HCT116 (cell line): Measurements from ENCODE around the gene TNFAIP8L3. TPM values are rescaled to one million over a fixed set of nuclear protein-coding genes. Genes with fewer than 3 reads are reported as not detected.
A peak's percentile ranks its signal among the peaks of the same experiment; 100 is the strongest.

Source experiments
- ATAC-seq: fragments of 200-7000 bp; cut with Tn5 transposase; 2 replicates; pipeline ENCODE4 v1.9.1; 2020; ENCODE audit warnings: mild to moderate bottlenecking, moderate library complexity
- BruUV-seq: library from RNA; stranded (reverse); fragments of 400-500 nt; replicated peaks from 2 replicates; lab custom pipeline; 2021; lab: Mats Ljungman, UMichigan
- CTCF ChIA-PET: fragments of 300-600 bp; sonication (Branson Sonifier 250); formaldehyde crosslinking; loops from one replicate; lab custom pipeline; 2021; ENCODE audit warnings: antibody characterized with exemption; lab: Charles Lee
- POLR2A ChIA-PET: fragments of 300-600, 350-600 bp; sonication (Branson Sonifier 250); formaldehyde crosslinking; loops from one replicate; lab custom pipeline; 2021; ENCODE audit warnings: antibody characterized with exemption; lab: Charles Lee
- RAD21 ChIA-PET, 2 experiments: fragments of 300-600 bp; sonication (Branson Sonifier 250); formaldehyde crosslinking; loops; one replicate each; lab custom pipeline; 2023; ENCODE audit warnings: low total read pairs in 2 of 2; ENCODE audit not compliant: uncharacterized antibody in 2 of 2, unreplicated experiment in 2 of 2, low non-redundant PET in 1 of 2; lab: Charles Lee
- DNase-seq: peaks from one replicate; pipeline ENCODE4 v3.0.0-alpha.2; 2010; ENCODE audit warnings: low read depth, low spot score
- H2AFZ ChIP-seq: fragments of 200-600 bp; shearing (Covaris generic), sonication (generic); 2 replicates; pipeline ENCODE4 v1.6.1; 2017; ENCODE audit warnings: low read depth, mixed run types, mixed read lengths, antibody characterized with exemption, low read length; ENCODE audit not compliant: poor library complexity, severe bottlenecking
- H3K27ac ChIP-seq: 2 replicates; pipeline ENCODE4 v1.5.1; 2012; ENCODE audit warnings: low read depth, low read length
- H3K27me3 ChIP-seq: fragments of 200-600 bp; sonication (generic); 2 replicates; pipeline ENCODE4 v1.6.1; 2016; ENCODE audit warnings: mixed run types, low read length, mixed read lengths; ENCODE audit not compliant: insufficient read depth
- H3K36me3 ChIP-seq, 2 experiments: fragments of 200-500 bp in 1 of 2; fragments of 200-600 bp in 1 of 2; sonication (Bioruptor generic) in 1 of 2; sonication (generic) in 1 of 2; 2 replicates each; pipeline versions ENCODE4 v1.5.1 to v1.6.1; 2014 to 2016; ENCODE audit warnings: low read length in 2 of 2, inconsistent platforms in 1 of 2, mixed read lengths in 1 of 2, mixed run types in 1 of 2; ENCODE audit not compliant: insufficient read depth in 2 of 2, control insufficient read depth in 1 of 2
- H3K4me1 ChIP-seq, 2 experiments: fragments of 200-600 bp in 1 of 2; sonication (generic) in 1 of 2; 2 replicates each; pipeline versions ENCODE4 v1.5.1 to v1.6.1; 2012 to 2017; ENCODE audit warnings: low read length in 2 of 2, inconsistent platforms in 1 of 2, mild to moderate bottlenecking in 1 of 2, mixed read lengths in 1 of 2, mixed run types in 1 of 2, moderate library complexity in 1 of 2; ENCODE audit not compliant: insufficient read depth in 2 of 2, control insufficient read depth in 1 of 2
- H3K4me2 ChIP-seq: fragments of 200-600 bp; sonication (generic); 2 replicates; pipeline ENCODE4 v1.6.1; 2017; ENCODE audit warnings: mixed run types, low read length, mixed read lengths
- H3K4me3 ChIP-seq, 2 experiments: fragments of 200-600 bp in 1 of 2; sonication (generic) in 1 of 2; replicated peaks in 1 of 2; 2 replicates each; pipeline ENCODE4 v1.5.1; 2011 to 2016; ENCODE audit warnings: low read length in 2 of 2, control low read depth in 1 of 2, low read depth in 1 of 2, mild to moderate bottlenecking in 1 of 2, mixed read lengths in 1 of 2, mixed run types in 1 of 2
- H3K79me2 ChIP-seq: fragments of 200-600 bp; sonication (generic); 2 replicates; pipeline ENCODE4 v1.6.1; 2017; ENCODE audit warnings: mild to moderate bottlenecking, mixed run types, low read length, moderate library complexity, mixed read lengths; ENCODE audit not compliant: insufficient read depth
- H3K9ac ChIP-seq: fragments of 200-600 bp; sonication (generic); 2 replicates; pipeline ENCODE4 v1.6.1; 2016; ENCODE audit warnings: low read length, mixed read lengths
- H3K9me2 ChIP-seq: fragments of 200-600 bp; sonication (generic), shearing (Covaris generic); 2 replicates; pipeline ENCODE4 v1.6.1; 2017; ENCODE audit warnings: mixed run types, mild to moderate bottlenecking, moderate library complexity; ENCODE audit not compliant: insufficient read depth
- H3K9me3 ChIP-seq, 2 experiments: fragments of 200-500 bp in 1 of 2; fragments of 200-600 bp in 1 of 2; sonication (Bioruptor generic) in 1 of 2; sonication (generic) in 1 of 2; 2 replicates each; pipeline ENCODE4 v1.6.1; 2014 to 2017; ENCODE audit warnings: low read length in 2 of 2, mixed read lengths in 2 of 2, inconsistent platforms in 1 of 2, low read depth in 1 of 2, mild to moderate bottlenecking in 1 of 2, mixed run types in 1 of 2, moderate library complexity in 1 of 2; ENCODE audit not compliant: control insufficient read depth in 1 of 2, insufficient read depth in 1 of 2
- H4K20me1 ChIP-seq: fragments of 200-600 bp; sonication (generic), shearing (Covaris generic); 2 replicates; pipeline ENCODE4 v1.6.1; 2017; ENCODE audit warnings: mixed run types, mild to moderate bottlenecking, moderate library complexity; ENCODE audit not compliant: insufficient read depth
- CBX3 ChIP-seq: IDR thresholded peaks from 2 replicates; pipeline ENCODE4 v1.6.1; 2012; ENCODE audit warnings: low read depth
- CTCF ChIP-seq, 3 experiments: fragments of 200-600 bp in 1 of 3; sonication (generic) in 1 of 3; IDR thresholded peaks in 2 of 3; conservative IDR thresholded peaks in 1 of 3; 2 replicates each; pipeline ENCODE4 v1.5.1; 2012 to 2017; ENCODE audit warnings: low read depth in 2 of 3, low read length in 2 of 3, antibody characterized with exemption in 1 of 3, borderline replicate concordance in 1 of 3, control low read depth in 1 of 3, mild to moderate bottlenecking in 1 of 3, mixed read lengths in 1 of 3, mixed run types in 1 of 3, moderate library complexity in 1 of 3; ENCODE audit not compliant: insufficient read depth in 1 of 3
- EZH2 ChIP-seq: fragments of 200-600 bp; sonication (generic); IDR thresholded peaks from 2 replicates; pipeline ENCODE4 v1.6.1; 2017; ENCODE audit warnings: antibody characterized with exemption, mixed run types
- FOSL1 ChIP-seq: IDR thresholded peaks from 2 replicates; pipeline ENCODE4 v1.6.1; 2012; ENCODE audit warnings: low read depth
- JUND ChIP-seq: IDR thresholded peaks from 2 replicates; pipeline ENCODE4 v1.6.1; 2012
- POLR2A ChIP-seq: IDR thresholded peaks from 2 replicates; pipeline ENCODE4 v1.7.0; 2011; ENCODE audit warnings: borderline replicate concordance; ENCODE audit not compliant: insufficient read depth, insufficient read length; ENCODE audit errors: extremely low read depth
- POLR2AphosphoS5 ChIP-seq: IDR thresholded peaks from 2 replicates; pipeline ENCODE4 v1.6.1; 2011; ENCODE audit warnings: mild to moderate bottlenecking, low read depth, low read length, moderate library complexity
- SP1 ChIP-seq: IDR thresholded peaks from 2 replicates; pipeline ENCODE4 v1.6.1; 2012; ENCODE audit warnings: low read depth
- SRF ChIP-seq: IDR thresholded peaks from 2 replicates; pipeline ENCODE4 v1.6.1; 2012; ENCODE audit warnings: low read depth
- TCF7L2 ChIP-seq: IDR thresholded peaks from 2 replicates; pipeline ENCODE4 v1.7.0; 2011; ENCODE audit warnings: borderline replicate concordance, inconsistent platforms; ENCODE audit not compliant: insufficient read depth, insufficient read length; ENCODE audit errors: extremely low read depth
- YY1 ChIP-seq: IDR thresholded peaks from 2 replicates; pipeline ENCODE4 v1.6.1; 2011; ENCODE audit warnings: low read length, low read depth, moderate library complexity, mild to moderate bottlenecking; ENCODE audit not compliant: insufficient replicate concordance; ENCODE audit errors: extremely low read depth
- intact Hi-C: fragments of 100-400 bp; cut with micrococcal nuclease; formaldehyde crosslinking; loops from 2 replicates; pipeline ENCODE4 v1.10.0; 2022
- total RNA-seq: library from RNA; stranded (reverse); gene quantifications from one replicate; pipeline ENCODE4 v1.2.1, GENCODE V29; 2021; ENCODE audit not compliant: unreplicated experiment

The TNFAIP8L3 gene
- total RNA-seq, 1 experiment from 2014 or later = 0.47 TPM

GRCh38 chr15:51103330-51103729 lies 8.6 kb upstream of the TNFAIP8L3 start:
- no peak for DNase-seq
- CTCF ChIA-PET = no interaction called here

GRCh38 chr15:51100785-51101489 lies 6.2 kb upstream of the TNFAIP8L3 start:
- no peaks in the 10 kb centered on the region for H3K27me3 ChIP-seq
- no TSS peak for BruUV-seq
- H3K9ac ChIP-seq = no peak overlapping the region
- peaks cover 11 to 12% of the 10 kb centered on the region in 2 experiments for H3K4me1 ChIP-seq
- RAD21 ChIA-PET = no interaction called here
- no peak overlapping the region for H2AFZ ChIP-seq
- intact Hi-C loops = no loop called here
- no peaks in the 10 kb centered on the region for H3K9me3 ChIP-seq
- no peaks in the 10 kb centered on the region for H3K79me2 ChIP-seq
- TF ChIP-seq EZH2 (no peak), CTCF (IDR thresholded peaks at IDR 0.05 in 2 of 3, conservative IDR thresholded peaks at IDR 0.05 in 1 of 3; ENCODE audit: borderline replicate concordance in 1 of 3, insufficient read depth in 1 of 3, low read depth in 2 of 3, low read length in 2 of 3) (0 out of 6 replicates have a peak, but pooled peaks of 1 of the 3 experiments have one; percentile 7)
- TF ChIP-seq, all 23 proteins: peak for 1
- Histone ChIP-seq H3K36me3 (no peaks in the 10 kb centered on the region; a peak in 1 of 4 replicates), H3K27ac (no peak overlapping the region), H3K4me2 (no peak overlapping the region), H3K9me2 (no peaks in the 10 kb centered on the region), H4K20me1 (no peaks in the 10 kb centered on the region), H3K4me3 (no peak overlapping the region)
- ChIA-PET CTCF (no interaction called here), POLR2A (no interaction called here)
- ATAC-seq (no peak), DNase-seq (no peak)

More at GRCh38 chr15:51103330-51103729, 8.6 kb upstream of the TNFAIP8L3 start:
- peaks cover under 1 to 5% of the 10 kb centered on the region in 2 experiments for H3K4me1 ChIP-seq
- no TSS peak for BruUV-seq
- H3K27me3 ChIP-seq = no peaks in the 10 kb centered on the region
- H3K9ac ChIP-seq = no peak overlapping the region
- TF ChIP-seq TCF7L2 (no peak), FOSL1 (no peak), SRF (no peak), CBX3 (no peak), POLR2A (no peak), YY1 (no peak), POLR2AphosphoS5 (no peak), JUND (no peak), SP1 (no peak)
- H3K9me2 ChIP-seq = no peaks in the 10 kb centered on the region
- H3K4me3 ChIP-seq = no peak overlapping the region
- ATAC-seq = no peak
- POLR2A ChIA-PET = no interaction called here
- no peaks in the 10 kb centered on the region for H4K20me1 ChIP-seq
- H3K9me3 ChIP-seq = no peaks in the 10 kb centered on the region
- RAD21 ChIA-PET = no interaction called here
- no peaks in the 10 kb centered on the region for H3K79me2 ChIP-seq
- H3K36me3 ChIP-seq = no peaks in the 10 kb centered on the region; a peak in 1 of 4 replicates
- H3K4me2 ChIP-seq = no peak overlapping the region
- no peak overlapping the region for H2AFZ ChIP-seq
- H3K27ac ChIP-seq = no peak overlapping the region
- intact Hi-C loops = no loop called here
